ENCODE results near the gene MGMT. TPM values are rescaled to one million over a fixed set of nuclear protein-coding genes. Genes with fewer than 3 reads are reported as not detected.

Gene MGMT
- total RNA-seq, 1 donor from 2014 or later = 29.7 TPM

DNA sequence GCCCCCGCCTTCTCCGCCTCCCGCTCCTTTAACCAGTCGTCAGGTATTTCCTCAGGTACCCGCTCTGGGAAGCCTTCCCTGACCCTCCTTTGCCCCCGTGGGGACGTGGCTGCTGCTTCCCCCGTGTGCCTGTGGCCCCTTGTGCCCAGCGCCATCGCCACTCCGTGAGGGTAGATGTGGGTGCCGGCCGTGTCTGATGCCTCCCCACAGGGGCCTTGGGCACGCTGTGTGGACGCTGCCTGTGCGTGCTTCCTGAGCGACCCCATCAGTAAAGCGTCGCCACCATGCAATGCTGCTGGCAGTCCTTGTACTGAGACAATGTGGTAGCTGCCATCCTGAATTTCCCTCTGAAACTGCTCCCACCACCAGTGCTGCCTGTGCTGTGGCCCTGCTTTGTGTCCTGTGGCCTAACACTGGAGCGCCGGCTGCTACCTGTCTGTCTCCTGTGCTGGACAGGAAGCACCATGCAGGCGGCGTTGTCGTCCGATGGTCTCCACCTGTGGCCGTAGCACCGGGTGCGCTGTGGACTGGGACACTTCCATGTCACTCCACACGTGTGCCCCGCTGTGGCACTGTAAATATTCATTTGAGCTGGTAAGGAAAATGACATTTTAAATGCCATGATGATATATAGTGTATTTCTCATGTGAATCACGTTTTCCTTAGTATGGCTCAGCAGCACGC, 213.8 kb downstream of the MGMT start:
- H3K27me3 ChIP-seq (ENCODE audit: control insufficient read depth in 3 of 3, insufficient read depth in 3 of 3, low read length in 3 of 3) = no peaks in the 10 kb centered on the region
- H3K4me1 ChIP-seq (ENCODE audit: control insufficient read depth in 3 of 3, insufficient read depth in 3 of 3, low read length in 3 of 3) = no peaks in the 10 kb centered on the region
- H3K27ac ChIP-seq (ENCODE audit: low read depth, low read length) = no peak overlapping the region
- H3K9me3 ChIP-seq (ENCODE audit: control insufficient read depth in 3 of 3, low read length in 3 of 3) = no peaks in the 10 kb centered on the region
- H3K9ac ChIP-seq (ENCODE audit: low read depth in 1 of 3, low read length in 3 of 3) = no peak overlapping the region
- H3K36me3 ChIP-seq (ENCODE audit: control insufficient read depth in 3 of 3, insufficient read depth in 3 of 3, low read length in 3 of 3) = no peaks in the 10 kb centered on the region
- no peak overlapping the region for H3K4me3 ChIP-seq (ENCODE audit: low read length in 3 of 3)

GRCh38 chr10:129681856-129682255, 214.8 kb downstream of the MGMT start:
- Histone ChIP-seq H3K27ac (ENCODE audit: low read depth, low read length) (no peak overlapping the region), H3K4me3 (ENCODE audit: low read length in 3 of 3) (no peak overlapping the region)

GRCh38 chr10:129683519-129683918, 216.5 kb downstream of the MGMT start:
- Histone ChIP-seq H3K36me3 (ENCODE audit: control insufficient read depth in 3 of 3, insufficient read depth in 3 of 3, low read length in 3 of 3) (no peaks in the 10 kb centered on the region), H3K4me1 (ENCODE audit: control insufficient read depth in 3 of 3, insufficient read depth in 3 of 3, low read length in 3 of 3) (no peaks in the 10 kb centered on the region), H3K27me3 (ENCODE audit: control insufficient read depth in 3 of 3, insufficient read depth in 3 of 3, low read length in 3 of 3) (no peaks in the 10 kb centered on the region), H3K9ac (ENCODE audit: low read depth in 1 of 3, low read length in 3 of 3) (no peak overlapping the region), H3K4me3 (ENCODE audit: low read length in 3 of 3) (no peak overlapping the region), H3K27ac (ENCODE audit: low read depth, low read length) (no peak overlapping the region), H3K9me3 (ENCODE audit: control insufficient read depth in 3 of 3, low read length in 3 of 3) (no peaks in the 10 kb centered on the region)

More at GRCh38 chr10:129681856-129682255, 214.8 kb downstream of the MGMT start:
- no peaks in the 10 kb centered on the region for H3K4me1 ChIP-seq (ENCODE audit: control insufficient read depth in 3 of 3, insufficient read depth in 3 of 3, low read length in 3 of 3)
- H3K36me3 ChIP-seq (ENCODE audit: control insufficient read depth in 3 of 3, insufficient read depth in 3 of 3, low read length in 3 of 3) = no peaks in the 10 kb centered on the region
- H3K9me3 ChIP-seq (ENCODE audit: control insufficient read depth in 3 of 3, low read length in 3 of 3) = no peaks in the 10 kb centered on the region
- no peak overlapping the region for H3K9ac ChIP-seq (ENCODE audit: low read depth in 1 of 3, low read length in 3 of 3)
- H3K27me3 ChIP-seq (ENCODE audit: control insufficient read depth in 3 of 3, insufficient read depth in 3 of 3, low read length in 3 of 3) = no peaks in the 10 kb centered on the region

- no peak overlapping the region for H3K9ac ChIP-seq (ENCODE audit: low read depth in 1 of 3, low read length in 3 of 3)
- no peak overlapping the region for H3K4me3 ChIP-seq (ENCODE audit: low read length in 3 of 3)
- H3K36me3 ChIP-seq (ENCODE audit: control insufficient read depth in 3 of 3, insufficient read depth in 3 of 3, low read length in 3 of 3) = no peaks in the 10 kb centered on the region
- no peaks in the 10 kb centered on the region for H3K9me3 ChIP-seq (ENCODE audit: control insufficient read depth in 3 of 3, low read length in 3 of 3)
- no peaks in the 10 kb centered on the region for H3K27me3 ChIP-seq (ENCODE audit: control insufficient read depth in 3 of 3, insufficient read depth in 3 of 3, low read length in 3 of 3)
- no peaks in the 10 kb centered on the region for H3K4me1 ChIP-seq (ENCODE audit: control insufficient read depth in 3 of 3, insufficient read depth in 3 of 3, low read length in 3 of 3)
- H3K27ac ChIP-seq (ENCODE audit: low read depth, low read length) = no peak overlapping the region
These were observed 216.9 kb downstream of the MGMT start for GRCh38 chr10:129683920-129684319.

DNA sequence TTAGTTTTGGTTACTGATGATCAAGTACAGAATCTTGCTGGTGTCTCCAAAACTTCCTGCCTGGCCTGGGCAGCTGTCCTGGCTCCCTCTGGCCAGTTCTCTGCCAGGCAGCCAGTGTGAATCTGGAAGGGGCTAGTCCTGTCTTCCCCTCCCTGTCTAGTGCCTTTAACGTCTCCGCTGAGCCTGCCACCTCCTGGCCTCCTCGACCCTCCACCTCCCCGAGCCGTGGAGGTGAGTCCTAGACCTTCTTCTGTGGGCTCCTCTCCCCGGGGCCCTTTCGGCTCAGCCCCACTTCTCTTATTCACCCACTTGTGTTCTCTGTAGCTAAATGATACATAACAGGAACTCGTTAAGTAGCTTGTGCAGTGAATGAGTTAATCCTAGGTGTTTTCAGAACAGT, 218.2 kb downstream of the MGMT start:
- Histone ChIP-seq H3K9ac (ENCODE audit: low read depth in 1 of 3, low read length in 3 of 3) (no peak overlapping the region), H3K36me3 (ENCODE audit: control insufficient read depth in 3 of 3, insufficient read depth in 3 of 3, low read length in 3 of 3) (no peaks in the 10 kb centered on the region), H3K27me3 (ENCODE audit: control insufficient read depth in 3 of 3, insufficient read depth in 3 of 3, low read length in 3 of 3) (no peaks in the 10 kb centered on the region), H3K4me1 (ENCODE audit: control insufficient read depth in 3 of 3, insufficient read depth in 3 of 3, low read length in 3 of 3) (peaks cover 0 to 1% (median 0%) of the 10 kb centered on the region in 3 donors), H3K4me3 (ENCODE audit: low read length in 3 of 3) (no peak overlapping the region), H3K27ac (ENCODE audit: low read depth, low read length) (no peak overlapping the region), H3K9me3 (ENCODE audit: control insufficient read depth in 3 of 3, low read length in 3 of 3) (no peaks in the 10 kb centered on the region)

DNA sequence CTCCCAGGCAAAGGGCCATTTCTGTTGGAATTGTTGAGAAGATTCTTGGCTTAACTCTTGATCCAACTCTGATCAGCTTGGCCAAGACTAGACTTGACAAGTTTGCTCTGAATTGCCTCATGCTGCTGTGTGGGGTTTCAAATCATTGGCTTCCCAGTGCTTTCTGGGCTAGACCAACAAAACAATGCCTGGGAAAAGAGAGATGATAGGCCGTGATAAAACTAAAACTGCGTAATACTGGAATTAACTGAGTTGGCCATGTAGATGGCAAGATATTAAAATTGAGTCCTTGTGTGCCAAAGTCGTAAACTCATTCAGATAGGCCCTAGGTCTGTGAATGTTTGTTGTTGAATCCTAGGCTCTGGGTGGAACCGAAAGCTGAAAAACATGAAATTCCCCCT, 222.6 kb downstream of the MGMT start:
- no peak overlapping the region for H3K27ac ChIP-seq (ENCODE audit: low read depth, low read length)

DNA sequence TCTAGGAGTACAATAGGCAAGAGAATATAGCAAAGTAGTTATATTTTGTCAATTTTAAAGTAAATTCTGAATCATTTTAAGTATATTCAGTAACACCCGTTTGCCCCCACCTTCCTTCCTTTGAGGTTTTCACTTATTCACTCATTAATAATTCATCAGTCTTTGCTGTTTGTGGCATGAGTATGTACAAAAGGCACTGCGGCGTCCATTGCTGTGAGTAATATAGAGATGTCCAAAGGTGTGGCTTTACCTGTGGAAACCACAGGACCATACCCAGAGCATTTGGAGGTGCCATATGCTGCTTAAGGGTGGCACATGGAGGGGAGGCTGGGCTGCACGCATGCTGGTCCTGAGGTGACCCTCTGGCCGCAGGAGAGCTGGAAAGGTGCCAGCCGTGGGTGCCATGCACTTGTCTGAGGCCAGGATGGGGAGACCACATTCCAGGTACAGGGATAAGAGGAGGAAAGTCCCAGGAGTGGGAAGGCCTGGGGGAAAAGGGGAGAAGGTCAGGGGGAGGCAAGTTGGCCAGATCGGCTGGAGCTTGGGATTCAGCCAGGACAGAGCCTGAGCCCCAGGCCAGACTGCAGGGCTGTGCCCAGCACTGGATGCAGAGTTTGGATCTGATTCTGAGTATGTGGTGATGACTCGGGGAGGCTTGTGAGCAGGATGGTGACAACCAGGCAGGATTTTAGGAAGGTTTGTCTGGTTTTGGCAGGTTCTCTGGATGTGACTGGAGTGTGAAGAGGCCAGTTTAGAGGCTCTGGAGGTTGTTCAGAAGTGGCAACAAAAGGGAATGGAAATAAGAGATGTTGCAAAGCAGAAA, 223.4 kb downstream of the MGMT start:
- no peak overlapping the region for H3K27ac ChIP-seq (ENCODE audit: low read depth, low read length)
- peaks cover 11 to 19% (median 12%) of the 10 kb centered on the region in 3 donors for H3K4me1 ChIP-seq (ENCODE audit: control insufficient read depth in 3 of 3, insufficient read depth in 3 of 3, low read length in 3 of 3)
- H3K36me3 ChIP-seq (ENCODE audit: control insufficient read depth in 3 of 3, insufficient read depth in 3 of 3, low read length in 3 of 3) = no peaks in the 10 kb centered on the region
- H3K27me3 ChIP-seq (ENCODE audit: control insufficient read depth in 3 of 3, insufficient read depth in 3 of 3, low read length in 3 of 3) = no peaks in the 10 kb centered on the region
- no peaks in the 10 kb centered on the region for H3K9me3 ChIP-seq (ENCODE audit: control insufficient read depth in 3 of 3, low read length in 3 of 3)
- H3K4me3 ChIP-seq (ENCODE audit: low read length in 3 of 3) = peak overlapping the region in 1 of 3 donors; percentile 6
- H3K9ac ChIP-seq (ENCODE audit: low read depth in 1 of 3, low read length in 3 of 3) = no peak overlapping the region

More for the DNA sequence above, 222.6 kb downstream of the MGMT start:
- no peaks in the 10 kb centered on the region for H3K27me3 ChIP-seq (ENCODE audit: control insufficient read depth in 3 of 3, insufficient read depth in 3 of 3, low read length in 3 of 3)
- peaks cover 11 to 19% (median 12%) of the 10 kb centered on the region in 3 donors for H3K4me1 ChIP-seq (ENCODE audit: control insufficient read depth in 3 of 3, insufficient read depth in 3 of 3, low read length in 3 of 3)
- H3K9ac ChIP-seq (ENCODE audit: low read depth in 1 of 3, low read length in 3 of 3) = no peak overlapping the region
- H3K36me3 ChIP-seq (ENCODE audit: control insufficient read depth in 3 of 3, insufficient read depth in 3 of 3, low read length in 3 of 3) = no peaks in the 10 kb centered on the region
- no peak overlapping the region for H3K4me3 ChIP-seq (ENCODE audit: low read length in 3 of 3)
- H3K9me3 ChIP-seq (ENCODE audit: control insufficient read depth in 3 of 3, low read length in 3 of 3) = no peaks in the 10 kb centered on the region

DNA sequence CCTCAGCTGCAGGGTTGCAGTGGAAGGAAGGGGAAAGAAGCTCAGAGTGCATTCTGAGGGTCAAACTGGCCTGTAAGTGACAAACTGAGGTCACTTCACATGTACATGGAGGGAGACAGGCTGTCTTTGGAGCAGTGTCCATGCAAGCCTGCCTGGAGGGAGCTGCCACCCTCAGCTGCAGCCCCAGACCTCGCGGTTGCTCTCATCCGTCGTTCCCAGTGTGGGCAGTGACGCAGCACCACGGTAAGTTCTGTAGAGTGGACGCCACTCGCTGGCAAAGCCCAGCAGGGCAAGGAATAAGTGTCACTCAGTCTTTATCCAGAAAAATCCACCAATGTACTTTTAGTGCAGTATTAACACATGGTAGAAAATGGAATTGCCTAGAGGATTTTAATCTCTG, 225.7 kb downstream of the MGMT start:
- Histone ChIP-seq H3K27ac (ENCODE audit: low read depth, low read length) (no peak overlapping the region), H3K4me1 (ENCODE audit: control insufficient read depth in 3 of 3, insufficient read depth in 3 of 3, low read length in 3 of 3) (peaks cover 12 to 23% (median 14%) of the 10 kb centered on the region in 3 donors), H3K9ac (ENCODE audit: low read depth in 1 of 3, low read length in 3 of 3) (no peak overlapping the region), H3K36me3 (ENCODE audit: control insufficient read depth in 3 of 3, insufficient read depth in 3 of 3, low read length in 3 of 3) (no peaks in the 10 kb centered on the region), H3K9me3 (ENCODE audit: control insufficient read depth in 3 of 3, low read length in 3 of 3) (no peaks in the 10 kb centered on the region), H3K27me3 (ENCODE audit: control insufficient read depth in 3 of 3, insufficient read depth in 3 of 3, low read length in 3 of 3) (no peaks in the 10 kb centered on the region), H3K4me3 (ENCODE audit: low read length in 3 of 3) (no peak overlapping the region)

- H3K36me3 ChIP-seq (ENCODE audit: control insufficient read depth in 3 of 3, insufficient read depth in 3 of 3, low read length in 3 of 3) = no peaks in the 10 kb centered on the region
- no peak overlapping the region for H3K4me3 ChIP-seq (ENCODE audit: low read length in 3 of 3)
- H3K9ac ChIP-seq (ENCODE audit: low read depth in 1 of 3, low read length in 3 of 3) = no peak overlapping the region
- H3K27me3 ChIP-seq (ENCODE audit: control insufficient read depth in 3 of 3, insufficient read depth in 3 of 3, low read length in 3 of 3) = no peaks in the 10 kb centered on the region
- H3K27ac ChIP-seq (ENCODE audit: low read depth, low read length) = no peak overlapping the region
- H3K4me1 ChIP-seq (ENCODE audit: control insufficient read depth in 3 of 3, insufficient read depth in 3 of 3, low read length in 3 of 3) = peaks cover 12 to 23% (median 14%) of the 10 kb centered on the region in 3 donors
- H3K9me3 ChIP-seq (ENCODE audit: control insufficient read depth in 3 of 3, low read length in 3 of 3) = no peaks in the 10 kb centered on the region
These were observed 226.3 kb downstream of the MGMT start for GRCh38 chr10:129693382-129693781.

- H3K9ac ChIP-seq (ENCODE audit: low read depth in 1 of 3, low read length in 3 of 3) = no peak overlapping the region
- no peaks in the 10 kb centered on the region for H3K27me3 ChIP-seq (ENCODE audit: control insufficient read depth in 3 of 3, insufficient read depth in 3 of 3, low read length in 3 of 3)
- no peaks in the 10 kb centered on the region for H3K36me3 ChIP-seq (ENCODE audit: control insufficient read depth in 3 of 3, insufficient read depth in 3 of 3, low read length in 3 of 3)
- no peak overlapping the region for H3K27ac ChIP-seq (ENCODE audit: low read depth, low read length)
- H3K9me3 ChIP-seq (ENCODE audit: control insufficient read depth in 3 of 3, low read length in 3 of 3) = no peaks in the 10 kb centered on the region
- H3K4me1 ChIP-seq (ENCODE audit: control insufficient read depth in 3 of 3, insufficient read depth in 3 of 3, low read length in 3 of 3) = peaks cover 12 to 23% (median 14%) of the 10 kb centered on the region in 3 donors
- H3K4me3 ChIP-seq (ENCODE audit: low read length in 3 of 3) = no peak overlapping the region
These were observed 227.1 kb downstream of the MGMT start for GRCh38 chr10:129694184-129694583.

Measured in skeletal muscle tissue (tissue), 4 donors.